NB4 (cell line): ENCODE measurements around the gene ABTB2.

Experiments used
- CTCF ChIP-seq: IDR thresholded peaks from one replicate; pipeline ENCODE4 v1.5.1; 2012; ENCODE audit warnings: low read depth, low read length
- POLR2A ChIP-seq: IDR thresholded peaks from 2 replicates; pipeline ENCODE4 v1.6.1; 2011; ENCODE audit warnings: mild to moderate bottlenecking; ENCODE audit not compliant: insufficient read length; ENCODE audit errors: extremely low read depth
- TF ChIP-seq, protein P1 (sequence below): IDR thresholded peaks from 2 replicates; pipeline ENCODE4 v1.6.1; 2011; ENCODE audit warnings: low read depth, low read length

GRCh38 chr11:34344768-34345539 lies 12.9 kb downstream of the ABTB2 start:
- TF ChIP-seq CTCF (no peak), POLR2A (no peak)
- TF ChIP-seq, protein P1, sequence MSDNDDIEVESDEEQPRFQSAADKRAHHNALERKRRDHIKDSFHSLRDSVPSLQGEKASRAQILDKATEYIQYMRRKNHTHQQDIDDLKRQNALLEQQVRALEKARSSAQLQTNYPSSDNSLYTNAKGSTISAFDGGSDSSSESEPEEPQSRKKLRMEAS: no peak
